ENCODE results near the gene NT5DC4. TPM values are rescaled to one million over a fixed set of nuclear protein-coding genes. Genes with fewer than 3 reads are reported as not detected.

NT5DC4 gene
- total RNA-seq, 1 donor = not detected

DNA sequence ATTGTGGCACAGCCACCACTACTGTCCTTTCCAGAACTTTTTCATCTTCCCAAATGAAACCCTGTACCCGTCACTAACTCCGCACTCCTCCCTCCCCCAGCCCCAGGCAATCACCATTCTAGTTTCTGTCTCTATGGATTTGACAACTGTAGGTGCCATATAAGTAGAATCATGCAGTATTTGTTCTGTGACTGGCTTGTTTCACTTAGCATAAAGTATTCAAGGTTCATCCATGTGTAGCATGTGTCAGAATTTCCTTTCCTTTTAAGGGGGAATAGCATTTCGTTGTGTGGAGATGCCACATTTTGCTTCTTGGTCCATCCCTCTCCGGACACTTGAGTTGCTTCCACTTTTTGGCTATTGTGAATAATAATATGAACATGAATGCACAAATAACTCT is 44.4 kb downstream of the NT5DC4 start:
- Histone ChIP-seq H3K4me1 (ENCODE audit: insufficient read depth, low read length) (peaks cover 27% of the 10 kb centered on the region), H3K79me2 (ENCODE audit: insufficient read depth, low read length) (peaks cover 30% of the 10 kb centered on the region), H3K9me3 (ENCODE audit: low read depth, low read length) (no peaks in the 10 kb centered on the region), H3K27me3 (ENCODE audit: insufficient read depth, low read length) (no peaks in the 10 kb centered on the region), H3K27ac (ENCODE audit: low read depth, low read length) (peak overlapping the region; percentile 73), H2AFZ (ENCODE audit: low read length) (peak overlapping the region; percentile 84), H3K36me3 (ENCODE audit: insufficient read depth, low read length) (peaks cover 4% of the 10 kb centered on the region), H3K4me2 (ENCODE audit: insufficient read depth, low read length) (peak overlapping the region; percentile 94), H4K20me1 (ENCODE audit: insufficient read depth, low read length) (no peaks in the 10 kb centered on the region), H3K4me3 (ENCODE audit: insufficient read depth, low read length) (peak overlapping the region; percentile 89)
- TF ChIP-seq, protein P1, sequence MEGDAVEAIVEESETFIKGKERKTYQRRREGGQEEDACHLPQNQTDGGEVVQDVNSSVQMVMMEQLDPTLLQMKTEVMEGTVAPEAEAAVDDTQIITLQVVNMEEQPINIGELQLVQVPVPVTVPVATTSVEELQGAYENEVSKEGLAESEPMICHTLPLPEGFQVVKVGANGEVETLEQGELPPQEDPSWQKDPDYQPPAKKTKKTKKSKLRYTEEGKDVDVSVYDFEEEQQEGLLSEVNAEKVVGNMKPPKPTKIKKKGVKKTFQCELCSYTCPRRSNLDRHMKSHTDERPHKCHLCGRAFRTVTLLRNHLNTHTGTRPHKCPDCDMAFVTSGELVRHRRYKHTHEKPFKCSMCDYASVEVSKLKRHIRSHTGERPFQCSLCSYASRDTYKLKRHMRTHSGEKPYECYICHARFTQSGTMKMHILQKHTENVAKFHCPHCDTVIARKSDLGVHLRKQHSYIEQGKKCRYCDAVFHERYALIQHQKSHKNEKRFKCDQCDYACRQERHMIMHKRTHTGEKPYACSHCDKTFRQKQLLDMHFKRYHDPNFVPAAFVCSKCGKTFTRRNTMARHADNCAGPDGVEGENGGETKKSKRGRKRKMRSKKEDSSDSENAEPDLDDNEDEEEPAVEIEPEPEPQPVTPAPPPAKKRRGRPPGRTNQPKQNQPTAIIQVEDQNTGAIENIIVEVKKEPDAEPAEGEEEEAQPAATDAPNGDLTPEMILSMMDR (IDR thresholded peaks at IDR 0.05; ENCODE audit: extremely low read depth, low read depth, low read length) = no peak
- DNase-seq (ENCODE audit: insufficient read length, low spot score, missing footprints) = no peak

DNA sequence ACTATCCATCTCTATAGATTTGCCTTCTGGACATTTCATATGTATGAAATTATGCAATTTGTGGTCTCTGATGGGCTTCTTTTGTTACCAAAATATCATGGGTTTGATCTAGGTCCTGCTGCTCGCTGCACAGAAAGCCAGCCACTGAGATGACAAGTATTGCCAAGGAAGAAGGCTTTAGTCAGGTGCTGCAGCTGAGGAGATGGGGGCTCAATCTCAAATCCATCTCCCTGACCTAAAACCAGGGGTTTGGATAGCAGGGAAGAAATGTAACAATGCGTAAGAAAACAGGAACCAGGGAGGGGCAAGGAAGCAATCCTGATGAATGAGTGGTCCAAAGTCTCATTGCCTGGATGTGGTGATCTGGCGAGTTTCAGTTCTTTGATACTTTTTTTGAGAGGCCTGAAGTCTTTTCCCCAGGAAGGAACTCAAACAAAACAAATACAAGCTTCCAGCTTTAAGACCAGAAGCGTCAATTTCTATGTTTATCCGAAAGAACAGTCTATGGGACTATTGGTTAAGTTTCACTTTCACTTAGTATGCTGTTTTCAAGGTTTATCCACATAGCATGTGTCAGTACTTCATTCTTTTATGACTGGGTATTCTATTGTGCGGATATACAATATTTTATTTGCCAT is 47.0 kb downstream of the NT5DC4 start:
- Histone ChIP-seq H3K9me3 (ENCODE audit: low read depth, low read length) (no peaks in the 10 kb centered on the region), H2AFZ (ENCODE audit: low read length) (peak overlapping the region; percentile 71), H3K36me3 (ENCODE audit: insufficient read depth, low read length) (no peaks in the 10 kb centered on the region), H3K4me3 (ENCODE audit: insufficient read depth, low read length) (peak overlapping the region; percentile 32), H3K27me3 (ENCODE audit: insufficient read depth, low read length) (no peaks in the 10 kb centered on the region), H4K20me1 (ENCODE audit: insufficient read depth, low read length) (no peaks in the 10 kb centered on the region), H3K4me2 (ENCODE audit: insufficient read depth, low read length) (peak overlapping the region; percentile 56), H3K4me1 (ENCODE audit: insufficient read depth, low read length) (peaks cover 18% of the 10 kb centered on the region), H3K79me2 (ENCODE audit: insufficient read depth, low read length) (peaks cover 16% of the 10 kb centered on the region), H3K27ac (ENCODE audit: low read depth, low read length) (peak overlapping the region; percentile 43)
- peak; percentile 30 for DNase-seq (ENCODE audit: insufficient read length, low spot score, missing footprints)
- TF ChIP-seq, protein P1 (IDR thresholded peaks at IDR 0.05; ENCODE audit: extremely low read depth, low read depth, low read length) = no peak

DNA sequence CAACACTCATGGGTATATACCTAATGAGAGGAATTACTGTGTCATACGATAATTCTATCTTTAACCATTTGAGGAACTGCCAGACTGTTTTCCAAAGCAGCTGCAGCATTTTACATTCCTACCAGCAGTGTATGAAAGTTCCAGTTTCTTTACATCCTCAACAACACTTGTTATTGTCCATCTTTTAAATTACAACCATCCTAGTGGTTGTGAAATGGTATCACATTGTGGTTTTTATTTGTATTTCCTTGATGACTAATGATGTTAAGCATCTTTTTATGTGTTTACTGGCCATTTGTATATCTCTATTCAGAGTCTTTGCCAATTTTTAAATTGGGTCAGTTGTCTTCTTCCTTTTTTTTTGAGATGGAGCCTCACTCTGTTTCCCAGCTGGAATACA is 47.6 kb downstream of the NT5DC4 start:
- no peak overlapping the region for H3K4me3 ChIP-seq (ENCODE audit: insufficient read depth, low read length)
- no peak overlapping the region for H3K4me2 ChIP-seq (ENCODE audit: insufficient read depth, low read length)
- H3K27me3 ChIP-seq (ENCODE audit: insufficient read depth, low read length) = no peaks in the 10 kb centered on the region
- no peak overlapping the region for H2AFZ ChIP-seq (ENCODE audit: low read length)
- no peaks in the 10 kb centered on the region for H3K36me3 ChIP-seq (ENCODE audit: insufficient read depth, low read length)
- H3K27ac ChIP-seq (ENCODE audit: low read depth, low read length) = no peak overlapping the region
- TF ChIP-seq, protein P1 (IDR thresholded peaks at IDR 0.05; ENCODE audit: extremely low read depth, low read depth, low read length) = peak; percentile 40
- no peaks in the 10 kb centered on the region for H4K20me1 ChIP-seq (ENCODE audit: insufficient read depth, low read length)
- no peaks in the 10 kb centered on the region for H3K9me3 ChIP-seq (ENCODE audit: low read depth, low read length)
- DNase-seq (ENCODE audit: insufficient read length, low spot score, missing footprints) = no peak
- peaks cover 10% of the 10 kb centered on the region for H3K79me2 ChIP-seq (ENCODE audit: insufficient read depth, low read length)
- peaks cover 12% of the 10 kb centered on the region for H3K4me1 ChIP-seq (ENCODE audit: insufficient read depth, low read length)

- H3K79me2 ChIP-seq (ENCODE audit: insufficient read depth, low read length) = no peaks in the 10 kb centered on the region
- no peaks in the 10 kb centered on the region for H3K27me3 ChIP-seq (ENCODE audit: insufficient read depth, low read length)
- no peaks in the 10 kb centered on the region for H3K4me1 ChIP-seq (ENCODE audit: insufficient read depth, low read length)
- H3K4me3 ChIP-seq (ENCODE audit: insufficient read depth, low read length) = no peak overlapping the region
- H3K9me3 ChIP-seq (ENCODE audit: low read depth, low read length) = no peaks in the 10 kb centered on the region
- no peak overlapping the region for H3K4me2 ChIP-seq (ENCODE audit: insufficient read depth, low read length)
- H2AFZ ChIP-seq (ENCODE audit: low read length) = no peak overlapping the region
- TF ChIP-seq, protein P1 (IDR thresholded peaks at IDR 0.05; ENCODE audit: extremely low read depth, low read depth, low read length) = no peak
- no peaks in the 10 kb centered on the region for H3K36me3 ChIP-seq (ENCODE audit: insufficient read depth, low read length)
- no peak for DNase-seq (ENCODE audit: insufficient read length, low spot score, missing footprints)
- H4K20me1 ChIP-seq (ENCODE audit: insufficient read depth, low read length) = no peaks in the 10 kb centered on the region
- H3K27ac ChIP-seq (ENCODE audit: low read depth, low read length) = no peak overlapping the region
These were observed 51.5 kb downstream of the NT5DC4 start for GRCh38 chr2:112772322-112772721.

Measured in osteoblast (primary cell).